Right cardiac atrium (tissue), 5 donors: ENCODE measurements around the gene CNGA1. TPM values are rescaled to one million over a fixed set of nuclear protein-coding genes. Genes with fewer than 3 reads are reported as not detected.
A peak's percentile ranks its signal among the peaks of the same experiment; 100 is the strongest.
"Not testable (repeated sequence)": the region's sequence is repeated elsewhere in the genome, so short reads cannot be mapped to it uniquely, and the experiment has no call there.

ENCODE experiments used
- ATAC-seq, 2 donors: fragments of 200-7000 bp; cut with Tn5 transposase; one replicate each; pipeline versions ENCODE4 v1.8.0 to v1.9.1; 2020; ENCODE audit warnings: moderate library complexity in 2 of 2, mild to moderate bottlenecking in 1 of 2
- DNase-seq, 3 donors: peaks; one replicate each; pipeline ENCODE4 v3.0.0-alpha.2; 2020
- H3K27ac ChIP-seq: one replicate; pipeline ENCODE4 v1.5.1; 2013; ENCODE audit warnings: mild to moderate bottlenecking, low read length, control low read depth, moderate library complexity
- H3K27me3 ChIP-seq: one replicate; pipeline ENCODE4 v1.6.1; 2013; ENCODE audit not compliant: control insufficient read depth, insufficient read depth
- H3K4me1 ChIP-seq: one replicate; pipeline ENCODE4 v1.6.1; 2013; ENCODE audit warnings: low read length; ENCODE audit not compliant: control insufficient read depth, insufficient read depth
- H3K4me3 ChIP-seq: one replicate; pipeline ENCODE4 v1.5.1; 2013; ENCODE audit warnings: low read length, control low read depth
- H3K9me3 ChIP-seq: one replicate; pipeline ENCODE4 v1.6.1; 2013; ENCODE audit warnings: low read length; ENCODE audit not compliant: control insufficient read depth
- WGBS: extraction: QIAGEN DNeasy Blood & Tissue Kit; methylation state at CpG from one replicate; pipeline ENCODE4 v1.1.7; 2013; 5-methylcytosine and 5-hydroxymethylcytosine counted together
- intact Hi-C, 4 donors: fragments of 100-400 bp; cut with DNase I; formaldehyde crosslinking; loops; one replicate each; pipeline versions ENCODE4 v1.11.0 to v1.14.0; 2022 to 2023
- polyA plus RNA-seq: library from polyadenylated mRNA; stranded (reverse); fragments of 200-250 nt; gene quantifications from one replicate; pipeline ENCODE4 v1.2.3, GENCODE V29; 2013
- total RNA-seq, 4 donors: library from RNA; stranded (reverse); fragmentation: NEBNext Ultra II Directional; extraction: Animal tissue kit (Norgen Biotek cat#: 25700); gene quantifications; one replicate each; pipeline ENCODE4 v1.2.1, GENCODE V29; 2021
- donor health status: healthy with polysubstance abuse.
- donor health status: DM: no; HTN: yes; CAD: no.
- donor health status: DM: no; HTN: no; CAD: no.
- donor health status: DM: no; HTN: yes; CAD: no; lungs with severe emphysema.
- donor health status: DM: yes; HTN: yes; CAD: no.

The CNGA1 gene
- total and polyA plus RNA-seq, 5 donors = 0.42 to 0.48 TPM; not detected in 3

DNA sequence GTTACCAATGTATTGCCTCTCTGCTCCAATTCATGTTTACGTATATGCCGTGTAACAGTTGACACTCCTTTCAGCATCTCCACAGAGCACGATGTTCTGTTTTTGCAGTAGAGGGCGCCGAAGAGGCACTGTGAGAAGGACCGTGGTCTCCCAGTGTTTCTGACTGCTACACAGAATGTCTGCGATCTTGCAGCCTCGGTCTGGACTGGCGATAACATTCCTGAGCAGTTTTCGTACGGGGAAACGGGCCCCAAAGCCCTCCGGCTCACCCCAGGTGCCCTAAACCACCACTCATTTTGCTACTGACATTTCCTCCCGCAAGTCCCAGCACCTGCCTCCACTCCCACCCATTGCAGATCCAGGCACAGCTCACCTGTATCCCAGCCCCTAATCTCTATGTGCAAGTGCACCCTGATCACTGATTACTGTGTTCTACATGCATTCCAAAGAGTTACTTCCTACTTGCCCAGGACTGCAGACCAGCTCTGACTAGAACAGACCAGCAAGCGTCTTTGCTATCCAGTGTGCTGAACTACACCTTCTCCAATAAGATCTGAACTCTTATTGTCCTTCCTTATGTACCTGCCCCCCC, 89.7 kb downstream of the CNGA1 start:
- no peak overlapping the region for H3K4me3 ChIP-seq
- no peaks in the 10 kb centered on the region for H3K9me3 ChIP-seq
- intact Hi-C loops = no loop called here
- no peak overlapping the region for H3K27ac ChIP-seq
- H3K4me1 ChIP-seq = no peaks in the 10 kb centered on the region
- DNase-seq (peak in 2 of 3 donors; percentile 58 to 59), ATAC-seq (peak; percentile 84 to 89)
- no peaks in the 10 kb centered on the region for H3K27me3 ChIP-seq
- WGBS = 9% methylated on average over 15 of the region's 15 CpGs

DNA sequence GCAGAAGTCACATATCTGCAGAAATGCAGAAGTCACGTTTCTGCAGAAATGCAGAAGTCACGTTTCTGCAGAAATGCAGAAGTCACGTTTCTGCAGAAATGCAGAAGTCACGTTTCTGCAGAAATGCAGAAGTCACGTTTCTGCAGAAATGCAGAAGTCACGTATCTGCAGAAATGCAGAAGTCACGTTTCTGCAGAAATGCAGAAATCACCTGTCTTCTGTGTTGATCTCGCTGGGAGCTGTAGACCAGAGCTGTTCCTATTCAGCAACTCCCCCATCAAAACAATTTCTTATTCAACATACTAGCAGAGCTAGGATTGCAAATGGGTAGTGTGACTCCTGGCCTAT, 93.2 kb downstream of the CNGA1 start:
- 76% methylated on average over 8 of the region's 8 CpGs for WGBS
- H3K4me3 ChIP-seq, DNase-seq, H3K27me3 ChIP-seq, H3K9me3 ChIP-seq, intact Hi-C loops, ATAC-seq, H3K4me1 ChIP-seq, H3K27ac ChIP-seq: not testable (repeated sequence)

DNA sequence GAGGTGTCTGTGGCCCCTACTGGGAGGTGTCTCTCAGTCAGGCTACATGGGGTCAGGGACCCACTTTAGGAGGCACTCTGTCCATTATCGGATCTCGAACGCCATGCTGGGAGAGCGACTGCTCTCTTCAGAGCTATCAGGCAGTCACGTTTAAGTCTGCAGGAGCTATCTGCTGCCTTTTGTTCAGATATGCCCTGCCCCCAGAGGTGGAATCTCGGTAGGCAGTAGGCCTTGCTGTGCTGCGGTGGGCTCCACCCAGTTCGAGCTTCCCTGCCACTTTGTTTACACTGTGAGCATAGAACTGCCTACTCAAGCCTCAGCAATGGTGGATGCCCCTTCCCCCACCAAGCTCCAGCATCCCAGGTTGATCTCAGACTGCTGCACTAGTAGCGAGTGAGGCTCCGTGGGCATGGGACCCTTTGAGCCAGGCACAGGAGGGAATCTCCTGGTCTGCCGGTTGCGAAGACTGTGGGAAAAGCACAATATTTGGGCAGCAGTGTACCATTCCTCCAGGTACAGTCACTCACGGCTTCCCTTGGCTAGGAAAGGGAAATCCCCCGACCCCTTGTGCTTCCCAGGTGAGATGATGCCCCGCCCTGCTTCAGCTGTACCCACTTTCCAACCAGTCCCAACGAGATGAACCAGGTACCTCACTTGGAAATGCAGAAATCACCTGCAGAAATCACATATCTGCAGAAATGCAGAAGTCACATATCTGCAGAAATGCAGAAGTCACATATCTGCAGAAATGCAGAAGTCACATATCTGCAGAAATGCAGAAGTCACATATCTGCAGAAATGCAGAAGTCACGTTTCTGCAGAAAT, 93.8 kb downstream of the CNGA1 start:
- intact Hi-C loops, H3K9me3 ChIP-seq, ATAC-seq, H3K27me3 ChIP-seq, H3K4me1 ChIP-seq, H3K27ac ChIP-seq, H3K4me3 ChIP-seq: not testable (repeated sequence)
- WGBS = 65% methylated on average over 17 of the region's 17 CpGs
- peak in 1 of 3 donors; percentile 40 for DNase-seq

DNA sequence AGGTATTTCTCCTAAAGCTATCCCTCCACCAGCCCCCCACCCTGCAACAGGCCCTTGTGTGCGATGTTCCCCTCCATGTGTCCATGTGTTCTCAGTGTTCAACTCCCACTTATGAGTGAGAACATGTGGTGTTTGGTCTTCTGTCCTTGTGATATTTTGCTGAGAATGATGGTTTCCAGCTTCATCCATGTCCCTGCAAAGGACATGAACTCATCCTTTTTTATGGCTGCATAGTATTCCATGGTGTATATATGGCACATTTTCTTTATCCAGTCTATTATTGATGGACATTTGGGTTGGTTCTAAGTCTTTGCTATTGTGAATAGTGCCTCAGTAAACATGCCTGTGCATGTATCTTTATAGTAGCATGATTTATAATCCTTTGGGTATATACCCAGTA, 99.3 kb downstream of the CNGA1 start:
- H3K4me1 ChIP-seq, ATAC-seq, H3K4me3 ChIP-seq, H3K27ac ChIP-seq, H3K27me3 ChIP-seq, intact Hi-C loops, H3K9me3 ChIP-seq, DNase-seq: not testable (repeated sequence)
- WGBS = 100% methylated on average over 1 of the region's 1 CpG

DNA sequence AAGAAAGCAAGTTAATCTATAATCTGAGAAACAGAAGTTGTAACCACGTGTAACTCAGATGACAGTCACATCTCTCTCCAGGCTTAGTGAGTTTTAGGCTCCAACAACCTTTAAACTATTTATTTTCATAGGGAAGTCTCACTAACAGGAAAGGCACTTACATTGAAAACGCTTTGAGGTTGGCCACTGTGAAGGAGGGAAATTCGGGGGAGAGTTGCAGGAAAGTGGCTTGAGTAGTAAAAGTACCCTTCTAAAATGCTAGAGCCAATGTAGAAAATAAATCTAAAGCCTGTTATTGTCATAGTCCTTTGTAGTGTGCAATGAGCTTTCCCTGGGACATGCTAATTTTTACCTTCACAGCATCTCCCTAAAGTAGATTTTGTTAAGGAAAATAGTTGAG, 101.1 kb downstream of the CNGA1 start:
- H3K27me3 ChIP-seq = no peaks in the 10 kb centered on the region
- DNase-seq = no peak
- H3K9me3 ChIP-seq = no peaks in the 10 kb centered on the region
- no peak for ATAC-seq
- peaks cover 3% of the 10 kb centered on the region for H3K4me1 ChIP-seq
- WGBS = 47% methylated on average over 3 of the region's 3 CpGs
- no peak overlapping the region for H3K27ac ChIP-seq
- intact Hi-C loops = no loop called here
- no peak overlapping the region for H3K4me3 ChIP-seq

DNA sequence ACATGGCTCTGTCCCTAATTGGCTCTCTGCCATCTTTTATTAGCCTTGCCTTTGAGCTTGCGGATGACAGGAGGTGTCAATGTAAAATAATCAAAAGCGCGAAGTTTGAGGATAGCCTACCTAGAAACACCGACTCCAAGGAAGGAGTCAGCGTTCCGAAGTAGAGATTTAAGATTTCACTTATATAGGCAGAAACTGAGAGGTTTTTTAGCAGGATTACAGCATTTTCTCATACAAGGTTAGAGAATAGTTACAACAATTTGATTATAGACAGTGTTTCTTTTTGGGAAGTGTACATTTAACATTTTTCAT, 101.6 kb downstream of the CNGA1 start:
- WGBS = 1% methylated on average over 6 of the region's 6 CpGs
- H3K9me3 ChIP-seq = no peaks in the 10 kb centered on the region
- H3K4me1 ChIP-seq = peaks cover 3% of the 10 kb centered on the region
- DNase-seq (no peak), ATAC-seq (no peak)
- intact Hi-C loops = no loop called here
- H3K4me3 ChIP-seq = peak overlapping the region; percentile 69
- H3K27ac ChIP-seq = no peak overlapping the region
- no peaks in the 10 kb centered on the region for H3K27me3 ChIP-seq

DNA sequence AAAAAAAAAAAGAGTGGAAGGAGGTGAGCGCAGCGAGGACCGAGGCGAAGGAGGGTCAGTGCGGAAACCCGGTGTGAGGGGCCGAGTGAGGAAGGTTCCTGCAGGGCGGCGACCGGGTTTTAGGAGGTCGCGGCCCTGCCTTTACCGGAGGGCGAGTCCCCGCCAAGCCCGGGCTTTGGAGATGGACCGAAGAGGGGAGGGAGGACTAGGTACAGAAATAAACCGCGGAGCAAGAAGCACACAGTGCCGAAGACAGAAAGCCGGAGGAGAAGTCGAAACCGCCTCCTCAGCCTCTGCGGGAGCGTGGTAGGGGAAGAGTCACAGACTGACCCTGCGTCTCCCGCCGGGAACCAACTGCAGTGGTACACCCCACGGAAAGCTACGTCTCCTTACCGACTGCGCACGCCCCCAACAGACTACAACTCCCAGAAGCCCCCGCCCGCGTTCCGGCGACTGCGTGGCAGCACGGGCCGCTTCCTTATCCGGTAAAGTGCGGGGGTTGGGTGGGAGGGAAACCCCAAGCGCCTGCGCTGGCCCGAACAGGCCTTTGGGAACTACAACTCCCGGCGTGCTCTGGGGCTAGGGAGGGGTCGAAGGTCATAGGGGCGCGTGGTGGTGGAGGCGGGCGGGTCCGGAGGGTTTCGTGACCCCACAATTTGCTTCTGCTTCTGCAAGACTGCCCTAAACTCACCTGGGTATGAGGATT, 102.1 kb downstream of the CNGA1 start, which contains the start of gene NFXL1:
NFXL1 (minus strand) TSS at position 364 of the 706 bp plus-strand sequence. CDS start 380 bp downstream, outside the sequence.
- WGBS = under 1% methylated on average over 55 of the region's 55 CpGs
- H3K4me3 ChIP-seq = peak within 1 kb of the TSS; percentile 69
- ATAC-seq = peak; percentile 100
- intact Hi-C loops = no loop called here
- H3K4me1 ChIP-seq = peaks cover 3% of the 10 kb centered on the region
- peak within 1 kb of the TSS; percentile 75 for H3K27ac ChIP-seq
- peak; percentile 99 for DNase-seq
- no peaks in the 10 kb centered on the region for H3K9me3 ChIP-seq
- no peaks in the 10 kb centered on the region for H3K27me3 ChIP-seq

DNA sequence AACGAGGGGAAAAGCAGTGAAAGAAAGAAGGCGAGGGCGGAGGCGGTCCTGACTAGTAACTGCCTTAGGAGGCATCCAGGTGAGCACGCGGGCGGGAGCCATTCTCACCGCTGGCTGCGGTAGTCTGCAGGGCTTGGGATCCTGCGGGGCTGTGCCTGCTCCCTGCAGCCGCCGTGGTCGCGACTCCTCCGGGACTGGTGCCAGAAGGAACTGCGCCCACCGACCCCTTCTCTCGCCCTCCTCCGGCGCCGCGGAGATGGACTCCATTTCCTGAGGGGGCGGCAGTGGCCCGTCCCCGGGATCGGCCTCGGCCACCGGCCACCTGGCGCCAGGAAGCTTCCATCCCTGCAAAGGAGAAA, 102.6 kb downstream of the CNGA1 start:
- Histone ChIP-seq H3K27ac (peak overlapping the region; percentile 75), H3K27me3 (no peaks in the 10 kb centered on the region), H3K4me1 (peaks cover 3% of the 10 kb centered on the region), H3K9me3 (no peaks in the 10 kb centered on the region), H3K4me3 (peak overlapping the region; percentile 69)
- ATAC-seq = peak; percentile 57 to 58
- 0% methylated on average over 29 of the region's 29 CpGs for WGBS
- DNase-seq = peak in 2 of 3 donors; percentile 43 to 83
- intact Hi-C loops = no loop called here

DNA sequence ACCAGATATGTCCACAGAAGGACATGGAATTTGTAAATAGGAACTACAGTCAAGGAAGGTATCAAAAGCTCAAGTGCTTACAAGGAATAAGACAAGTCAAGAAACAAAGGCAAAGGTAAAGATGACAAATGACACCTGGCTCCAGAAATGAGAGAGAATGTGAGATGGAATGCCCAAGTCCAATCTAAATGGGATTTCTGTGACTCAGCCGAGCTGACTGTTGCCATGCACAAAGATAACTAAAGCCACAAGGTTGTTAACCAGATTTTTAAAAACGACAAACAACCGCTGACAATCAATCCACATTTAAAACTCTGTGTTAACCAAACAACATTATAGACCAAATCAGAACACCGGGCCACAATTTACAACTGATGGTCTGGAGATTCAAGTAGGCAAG, 103.2 kb downstream of the CNGA1 start:
- DNase-seq = no peak
- Histone ChIP-seq H3K4me3 (peak overlapping the region; percentile 69), H3K27ac (no peak overlapping the region), H3K27me3 (no peaks in the 10 kb centered on the region), H3K9me3 (no peaks in the 10 kb centered on the region), H3K4me1 (peaks cover 3% of the 10 kb centered on the region)
- intact Hi-C loops = no loop called here
- no peak for ATAC-seq
- 21% methylated on average over 4 of the region's 4 CpGs for WGBS

DNA sequence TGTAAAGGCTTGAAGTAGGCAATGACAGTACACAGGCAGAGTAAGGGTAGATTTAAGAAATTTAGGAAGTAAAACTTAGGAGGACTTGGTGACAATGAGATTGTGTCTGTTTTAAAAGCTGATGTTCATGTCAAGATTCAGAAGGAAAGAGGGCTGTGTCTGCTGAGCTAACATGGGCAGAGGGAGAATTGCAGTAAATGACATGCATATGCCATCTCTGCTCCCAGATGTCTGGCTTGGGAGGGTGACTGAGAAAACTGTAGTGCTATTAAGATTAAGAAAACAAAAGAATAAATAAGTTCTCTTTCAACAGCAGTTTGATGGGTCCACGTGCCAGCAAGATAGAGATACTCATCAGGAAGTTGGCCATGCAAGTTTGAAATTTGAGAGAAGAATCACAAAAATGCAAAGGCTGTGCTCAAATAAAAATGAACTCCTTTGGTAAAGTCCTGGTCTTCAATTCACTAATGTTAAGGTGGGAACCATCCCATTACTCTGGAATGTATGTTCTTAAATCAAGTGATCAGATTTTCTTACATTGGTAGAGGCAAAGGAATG, 109.3 kb downstream of the CNGA1 start:
- H3K27ac ChIP-seq = no peak overlapping the region

DNA sequence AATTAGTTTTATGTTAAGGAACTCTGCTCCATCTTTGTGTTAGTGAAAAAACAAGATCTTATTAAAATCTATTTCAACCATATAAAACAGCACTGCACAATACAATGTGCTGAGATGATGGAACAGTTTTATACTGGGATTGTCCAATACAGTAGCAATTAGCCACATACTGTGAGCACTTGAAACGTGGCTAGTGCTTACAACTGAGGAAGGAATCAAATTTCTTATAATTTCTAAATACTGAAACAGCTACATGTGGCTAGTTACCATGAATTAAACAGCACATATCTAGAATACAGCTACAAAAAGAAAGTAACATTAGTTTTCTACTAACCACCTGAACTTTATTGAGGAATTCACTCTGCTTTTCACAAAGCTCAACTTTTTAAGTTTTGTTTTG, 116.8 kb downstream of the CNGA1 start:
- Histone ChIP-seq H3K4me1 (no peaks in the 10 kb centered on the region), H3K4me3 (no peak overlapping the region), H3K9me3 (no peaks in the 10 kb centered on the region), H3K27ac (no peak overlapping the region), H3K27me3 (no peaks in the 10 kb centered on the region)
- ATAC-seq = no peak
- DNase-seq = no peak
- intact Hi-C loops = no loop called here
- WGBS = 69% methylated on average over 1 of the region's 1 CpG

More for the DNA sequence above, 109.3 kb downstream of the CNGA1 start:
- no peak for ATAC-seq
- H3K4me3 ChIP-seq = no peak overlapping the region
- no peaks in the 10 kb centered on the region for H3K9me3 ChIP-seq
- H3K4me1 ChIP-seq = no peaks in the 10 kb centered on the region
- 24% methylated on average over 1 of the region's 1 CpG for WGBS
- no peak for DNase-seq
- no peaks in the 10 kb centered on the region for H3K27me3 ChIP-seq
- intact Hi-C loops = no loop called here
